Neural cell (in vitro differentiated cells): Measurements from ENCODE around the gene NUP98. TPM values are rescaled to one million over a fixed set of nuclear protein-coding genes. Genes with fewer than 3 reads are reported as not detected.
"Not testable (repeated sequence)": the region's sequence is repeated elsewhere in the genome, so short reads cannot be mapped to it uniquely, and the experiment has no call there.

Experiments used
- H2AFZ ChIP-seq: fragments of 200-600, 300-800 bp; sonication (generic), shearing (Covaris generic); 2 replicates; pipeline ENCODE4 v1.6.0; 2014; ENCODE audit warnings: low read depth, mild to moderate bottlenecking, antibody characterized with exemption, low read length, moderate library complexity
- H3F3A ChIP-seq: fragments of 200-600 bp; shearing (Covaris generic); 2 replicates; pipeline ENCODE4 v1.6.1; 2016; ENCODE audit warnings: mild to moderate bottlenecking, moderate library complexity, mixed read lengths, antibody characterized with exemption, low read length; ENCODE audit not compliant: insufficient read depth, poor library complexity, severe bottlenecking
- H3K27ac ChIP-seq: fragments of 200-600, 300-800 bp; sonication (generic), shearing (Covaris generic); 2 replicates; pipeline ENCODE4 v1.5.1; 2014; ENCODE audit warnings: mild to moderate bottlenecking, low read length, moderate library complexity
- H3K27me3 ChIP-seq: fragments of 300-800, 200-600 bp; sonication (generic), shearing (Covaris generic); 2 replicates; pipeline ENCODE4 v1.6.0; 2014; ENCODE audit warnings: mild to moderate bottlenecking, low read depth, low read length, moderate library complexity; ENCODE audit not compliant: insufficient read depth
- H3K36me3 ChIP-seq: fragments of 300-800, 200-600 bp; sonication (generic), shearing (Covaris generic); 2 replicates; pipeline ENCODE4 v1.5.1; 2014; ENCODE audit warnings: mild to moderate bottlenecking, antibody characterized with exemption, low read length, moderate library complexity; ENCODE audit not compliant: insufficient read depth
- H3K4me2 ChIP-seq: fragments of 300-800, 200-600 bp; sonication (generic), shearing (Covaris generic); 2 replicates; pipeline ENCODE4 v1.6.0; 2014; ENCODE audit warnings: mild to moderate bottlenecking, low read length
- H3K4me3 ChIP-seq: fragments of 300-800, 200-600 bp; sonication (generic), shearing (Covaris generic); 2 replicates; pipeline ENCODE4 v1.5.1; 2014; ENCODE audit warnings: mild to moderate bottlenecking, low read length, moderate library complexity
- H3K79me2 ChIP-seq: fragments of 200-600 bp; shearing (Covaris generic); replicated peaks from 2 replicates; pipeline ENCODE4 v1.6.0; 2014; ENCODE audit warnings: mild to moderate bottlenecking, low read length, moderate library complexity; ENCODE audit not compliant: insufficient read depth
- H3K9ac ChIP-seq: fragments of 300-800, 200-600 bp; sonication (generic), shearing (Covaris generic); 2 replicates; pipeline ENCODE4 v1.6.1; 2016; ENCODE audit warnings: mild to moderate bottlenecking, low read length, mixed read lengths
- H3K9me2 ChIP-seq: fragments of 200-600 bp; shearing (Covaris generic); 2 replicates; pipeline ENCODE4 v1.6.1; 2016; ENCODE audit warnings: mild to moderate bottlenecking, low read length, mixed read lengths; ENCODE audit not compliant: insufficient read depth
- H3K9me3 ChIP-seq: fragments of 200-600, 300-800 bp; sonication (generic), shearing (Covaris generic); 2 replicates; pipeline ENCODE4 v1.6.1; 2016; ENCODE audit warnings: mild to moderate bottlenecking, mixed run types, low read length, moderate library complexity, mixed read lengths
- H4K20me1 ChIP-seq: fragments of 200-600 bp; shearing (Covaris generic); 2 replicates; pipeline ENCODE4 v1.6.1; 2016; ENCODE audit warnings: mild to moderate bottlenecking, mixed run types; ENCODE audit not compliant: insufficient read depth
- EP300 ChIP-seq: fragments of 450-650 bp; conservative IDR thresholded peaks from 2 replicates; pipeline ENCODE4 v1.6.1; 2014; ENCODE audit warnings: antibody characterized with exemption, mild to moderate bottlenecking, moderate library complexity; ENCODE audit not compliant: poor library complexity, severe bottlenecking
- EZH2 ChIP-seq: fragments of 200-600, 300-800 bp; shearing (Covaris generic), sonication (generic); IDR thresholded peaks from 2 replicates; pipeline ENCODE4 v1.6.1; 2014; ENCODE audit warnings: antibody characterized with exemption, low read length, borderline replicate concordance, mild to moderate bottlenecking; ENCODE audit not compliant: insufficient read depth, poor library complexity, severe bottlenecking
- MXI1 ChIP-seq: fragments of 450-650 bp; conservative IDR thresholded peaks from 2 replicates; pipeline ENCODE4 v1.6.1; 2014; ENCODE audit warnings: antibody characterized with exemption, mild to moderate bottlenecking; ENCODE audit not compliant: poor library complexity, severe bottlenecking
- POLR2AphosphoS5 ChIP-seq: IDR thresholded peaks from 2 replicates; pipeline ENCODE4 v1.6.1; 2012
- RAD21 ChIP-seq: fragments of 450-650 bp; conservative IDR thresholded peaks from 2 replicates; pipeline ENCODE4 v1.6.1; 2014; ENCODE audit warnings: antibody characterized with exemption, mild to moderate bottlenecking, moderate library complexity
- SMC3 ChIP-seq: fragments of 450-650 bp; conservative IDR thresholded peaks from 2 replicates; pipeline ENCODE4 v1.6.1; 2014; ENCODE audit warnings: antibody characterized with exemption, mild to moderate bottlenecking, moderate library complexity; ENCODE audit not compliant: poor library complexity
- TAF1 ChIP-seq: IDR thresholded peaks from 2 replicates; pipeline ENCODE4 v1.6.1; 2012; ENCODE audit warnings: low read depth
- polyA plus RNA-seq: library from polyadenylated mRNA; depleted of rRNA; stranded (reverse); fragments of >200 nt; gene quantifications from 2 replicates; pipeline ENCODE4 v1.2.3, GENCODE V29; 2014
- TF ChIP-seq, protein P1 (sequence below): fragments of 450-650 bp; IDR thresholded peaks from 2 replicates; pipeline ENCODE4 v1.5.1; 2014; ENCODE audit warnings: antibody characterized with exemption, mild to moderate bottlenecking, moderate library complexity; ENCODE audit not compliant: poor library complexity, severe bottlenecking
- TF ChIP-seq, protein P2 (sequence below): IDR thresholded peaks from 2 replicates; pipeline ENCODE4 v1.6.1; 2012; ENCODE audit warnings: borderline replicate concordance

Gene NUP98
- polyA plus RNA-seq, 1 donor from 2014 or later = 28.9 TPM

DNA sequence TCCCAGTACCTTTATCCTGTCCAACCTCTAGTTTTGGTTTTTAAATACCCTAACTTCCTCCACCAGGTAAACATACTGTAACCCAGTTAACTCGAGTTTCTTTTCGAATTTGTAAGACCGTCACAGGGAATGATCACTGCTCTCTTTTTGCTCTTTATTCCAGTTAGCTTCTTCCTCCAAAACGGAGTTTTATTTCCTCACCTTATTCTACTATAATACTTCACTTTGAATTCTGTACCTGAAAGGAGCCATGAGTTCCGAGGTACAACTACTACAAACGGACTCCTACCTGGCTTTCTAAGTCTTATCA, 1.4 kb downstream of the NUP98 start:
- Histone ChIP-seq H3K27ac (no peak overlapping the region), H3K9ac (peak overlapping the region; percentile 97), H3K4me2 (peak overlapping the region; percentile 98), H4K20me1 (no peaks in the 10 kb centered on the region), H3K27me3 (no peaks in the 10 kb centered on the region), H3K9me2 (no peaks in the 10 kb centered on the region), H3K4me3 (peak overlapping the region; percentile 99), H3K79me2 (peaks cover 46% of the 10 kb centered on the region), H2AFZ (no peak overlapping the region), H3K36me3 (no peaks in the 10 kb centered on the region), H3K9me3 (no peaks in the 10 kb centered on the region), H3F3A (no peaks in the 10 kb centered on the region)
- no peak for TF ChIP-seq RAD21
- no peak for TF ChIP-seq SMC3
- TF ChIP-seq, protein P1, sequence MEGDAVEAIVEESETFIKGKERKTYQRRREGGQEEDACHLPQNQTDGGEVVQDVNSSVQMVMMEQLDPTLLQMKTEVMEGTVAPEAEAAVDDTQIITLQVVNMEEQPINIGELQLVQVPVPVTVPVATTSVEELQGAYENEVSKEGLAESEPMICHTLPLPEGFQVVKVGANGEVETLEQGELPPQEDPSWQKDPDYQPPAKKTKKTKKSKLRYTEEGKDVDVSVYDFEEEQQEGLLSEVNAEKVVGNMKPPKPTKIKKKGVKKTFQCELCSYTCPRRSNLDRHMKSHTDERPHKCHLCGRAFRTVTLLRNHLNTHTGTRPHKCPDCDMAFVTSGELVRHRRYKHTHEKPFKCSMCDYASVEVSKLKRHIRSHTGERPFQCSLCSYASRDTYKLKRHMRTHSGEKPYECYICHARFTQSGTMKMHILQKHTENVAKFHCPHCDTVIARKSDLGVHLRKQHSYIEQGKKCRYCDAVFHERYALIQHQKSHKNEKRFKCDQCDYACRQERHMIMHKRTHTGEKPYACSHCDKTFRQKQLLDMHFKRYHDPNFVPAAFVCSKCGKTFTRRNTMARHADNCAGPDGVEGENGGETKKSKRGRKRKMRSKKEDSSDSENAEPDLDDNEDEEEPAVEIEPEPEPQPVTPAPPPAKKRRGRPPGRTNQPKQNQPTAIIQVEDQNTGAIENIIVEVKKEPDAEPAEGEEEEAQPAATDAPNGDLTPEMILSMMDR = no peak
- TF ChIP-seq MXI1 = no peak
- no peak for TF ChIP-seq TAF1
- no peak for TF ChIP-seq POLR2AphosphoS5
- TF ChIP-seq, protein P2, sequence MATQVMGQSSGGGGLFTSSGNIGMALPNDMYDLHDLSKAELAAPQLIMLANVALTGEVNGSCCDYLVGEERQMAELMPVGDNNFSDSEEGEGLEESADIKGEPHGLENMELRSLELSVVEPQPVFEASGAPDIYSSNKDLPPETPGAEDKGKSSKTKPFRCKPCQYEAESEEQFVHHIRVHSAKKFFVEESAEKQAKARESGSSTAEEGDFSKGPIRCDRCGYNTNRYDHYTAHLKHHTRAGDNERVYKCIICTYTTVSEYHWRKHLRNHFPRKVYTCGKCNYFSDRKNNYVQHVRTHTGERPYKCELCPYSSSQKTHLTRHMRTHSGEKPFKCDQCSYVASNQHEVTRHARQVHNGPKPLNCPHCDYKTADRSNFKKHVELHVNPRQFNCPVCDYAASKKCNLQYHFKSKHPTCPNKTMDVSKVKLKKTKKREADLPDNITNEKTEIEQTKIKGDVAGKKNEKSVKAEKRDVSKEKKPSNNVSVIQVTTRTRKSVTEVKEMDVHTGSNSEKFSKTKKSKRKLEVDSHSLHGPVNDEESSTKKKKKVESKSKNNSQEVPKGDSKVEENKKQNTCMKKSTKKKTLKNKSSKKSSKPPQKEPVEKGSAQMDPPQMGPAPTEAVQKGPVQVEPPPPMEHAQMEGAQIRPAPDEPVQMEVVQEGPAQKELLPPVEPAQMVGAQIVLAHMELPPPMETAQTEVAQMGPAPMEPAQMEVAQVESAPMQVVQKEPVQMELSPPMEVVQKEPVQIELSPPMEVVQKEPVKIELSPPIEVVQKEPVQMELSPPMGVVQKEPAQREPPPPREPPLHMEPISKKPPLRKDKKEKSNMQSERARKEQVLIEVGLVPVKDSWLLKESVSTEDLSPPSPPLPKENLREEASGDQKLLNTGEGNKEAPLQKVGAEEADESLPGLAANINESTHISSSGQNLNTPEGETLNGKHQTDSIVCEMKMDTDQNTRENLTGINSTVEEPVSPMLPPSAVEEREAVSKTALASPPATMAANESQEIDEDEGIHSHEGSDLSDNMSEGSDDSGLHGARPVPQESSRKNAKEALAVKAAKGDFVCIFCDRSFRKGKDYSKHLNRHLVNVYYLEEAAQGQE = no peak
- TF ChIP-seq EP300 = no peak
- TF ChIP-seq EZH2 = no peak

DNA sequence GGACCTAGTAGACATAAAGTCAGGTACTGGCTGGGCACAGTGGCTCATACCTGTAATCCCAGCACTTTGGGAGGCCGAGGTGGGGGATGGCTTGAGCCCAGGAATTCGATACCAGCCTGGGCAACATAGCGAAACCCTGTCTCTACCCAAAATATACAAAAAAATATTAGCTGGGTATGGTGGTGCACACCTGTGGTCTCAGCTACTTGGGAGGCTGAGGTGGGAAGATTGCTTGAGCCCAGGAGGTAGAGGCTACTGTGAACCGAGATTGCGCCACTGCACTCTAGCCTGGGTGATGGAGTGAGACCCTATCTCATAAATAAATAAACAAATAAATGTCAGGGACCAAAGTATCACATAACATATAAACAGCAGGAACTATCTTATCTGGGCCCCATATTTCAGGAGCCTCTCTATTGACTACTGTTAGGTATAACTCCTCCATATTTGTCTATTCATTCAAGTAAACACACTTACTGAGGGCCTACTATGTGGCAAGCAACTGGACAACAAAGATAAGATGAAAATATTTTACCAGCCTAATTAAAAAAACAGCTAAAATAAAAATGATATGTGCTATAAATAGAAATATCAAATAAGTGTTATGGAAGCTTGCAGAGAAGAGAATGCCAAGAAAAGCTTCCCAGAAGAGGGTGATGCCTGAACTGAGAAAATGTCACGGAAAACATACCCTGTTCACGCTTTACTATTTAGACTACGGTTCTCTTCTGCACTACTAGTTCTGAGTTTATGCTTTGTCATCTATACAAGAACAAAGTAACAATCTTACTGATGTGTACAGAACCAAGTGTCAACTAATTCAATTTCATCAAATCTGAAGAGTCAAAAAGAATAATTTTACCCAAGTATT, 2.0 kb downstream of the NUP98 start:
- Histone ChIP-seq H3K9me2 (no peaks in the 10 kb centered on the region), H3F3A (no peaks in the 10 kb centered on the region), H3K36me3 (no peaks in the 10 kb centered on the region), H3K27me3 (no peaks in the 10 kb centered on the region), H3K27ac (no peak overlapping the region), H3K4me2 (peak overlapping the region; percentile 98), H2AFZ (no peak overlapping the region), H4K20me1 (no peaks in the 10 kb centered on the region), H3K4me3 (peak overlapping the region; percentile 99), H3K9ac (no peak overlapping the region), H3K79me2 (peaks cover 50% of the 10 kb centered on the region), H3K9me3 (no peaks in the 10 kb centered on the region)
- TF ChIP-seq EP300 (no peak), MXI1 (no peak), EZH2 (no peak), POLR2AphosphoS5 (no peak), TAF1 (no peak), SMC3 (no peak), RAD21 (no peak)
- TF ChIP-seq, protein P2 = no peak
- TF ChIP-seq, protein P1 = no peak

DNA sequence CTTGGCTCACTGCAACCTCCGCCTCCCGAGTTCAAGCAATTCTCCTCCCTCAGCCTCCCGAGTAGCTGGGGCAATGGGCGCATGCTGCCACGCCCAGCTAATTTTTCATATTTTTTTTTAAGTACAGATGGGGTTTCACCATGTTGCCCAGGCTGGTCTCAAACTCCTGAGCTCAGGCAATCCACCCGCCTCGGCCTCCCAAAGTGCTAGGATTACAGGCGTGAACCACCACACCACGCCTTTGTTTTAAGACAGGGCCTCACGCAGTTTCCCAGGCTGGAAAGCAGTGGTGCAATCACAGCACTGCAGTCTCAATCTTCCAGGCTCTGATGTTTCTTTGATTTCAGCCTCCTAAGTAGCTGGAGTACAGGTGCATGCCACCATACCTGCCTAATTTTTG, 3.0 kb downstream of the NUP98 start:
- H3K36me3 ChIP-seq, H3K9me3 ChIP-seq, H3K27me3 ChIP-seq, H3K9ac ChIP-seq, H3K4me3 ChIP-seq, H3K27ac ChIP-seq, H3F3A ChIP-seq, H3K9me2 ChIP-seq, H4K20me1 ChIP-seq, H2AFZ ChIP-seq, H3K4me2 ChIP-seq: not testable (repeated sequence)
- peaks cover 53% of the 10 kb centered on the region for H3K79me2 ChIP-seq
